ENCODE data around the gene ZNF428.

ZNF428 gene

GRCh38 chr19:43561139-43561970, 58.1 kb downstream of the ZNF428 start:
- DNase-seq: no peak

GRCh38 chr19:43560687-43561086, 58.7 kb downstream of the ZNF428 start:
- no peak for DNase-seq

Data from stimulated activated CD8-positive, alpha-beta memory T cell treated with anti-CD3 and anti-CD28 coated beads, Interleukin-4, amount 100 ng/mL, for 48 hours (primary cell).